GM12878 (cell line): ENCODE measurements around the gene NT5C1A.

Experiments
- CBFB ChIP-seq: IDR thresholded peaks from 2 replicates; pipeline ENCODE4 v1.6.1; 2016; ENCODE audit warnings: antibody characterized with exemption, low read depth
- EZH2 ChIP-seq: IDR thresholded peaks from 2 replicates; pipeline ENCODE4 v1.6.1; 2012; ENCODE audit warnings: low read depth, mild to moderate bottlenecking, control low read depth, inconsistent platforms, low read length, borderline replicate concordance; ENCODE audit not compliant: control insufficient read depth
- KDM1A ChIP-seq: fragments of 200-600 bp; sonication (generic); IDR thresholded peaks from 2 replicates; pipeline ENCODE4 v1.6.1; 2016; ENCODE audit warnings: borderline replicate concordance
- POLR2A ChIP-seq: IDR thresholded peaks from 2 replicates; pipeline ENCODE4 v1.6.1; 2011; ENCODE audit warnings: low read depth, mild to moderate bottlenecking, low read length
- RAD21 ChIP-seq: IDR thresholded peaks from 2 replicates; pipeline ENCODE4 v1.6.1; 2011; ENCODE audit warnings: mild to moderate bottlenecking, low read depth, low read length, moderate library complexity; ENCODE audit not compliant: insufficient read depth
- RFX5 ChIP-seq: IDR thresholded peaks from 2 replicates; pipeline ENCODE4 v1.6.1; 2011; ENCODE audit warnings: low read depth, low read length, improper control_type of control experiment
- SPI1 ChIP-seq: IDR thresholded peaks from 2 replicates; pipeline ENCODE4 v1.6.1; 2011; ENCODE audit warnings: low read depth, mild to moderate bottlenecking, low read length, moderate library complexity, borderline replicate concordance; ENCODE audit not compliant: insufficient read depth
- TAF1 ChIP-seq: IDR thresholded peaks from 2 replicates; pipeline ENCODE4 v1.6.1; 2011; ENCODE audit warnings: mild to moderate bottlenecking, low read depth, low read length, borderline replicate concordance
- TBL1XR1 ChIP-seq: IDR thresholded peaks from 2 replicates; pipeline ENCODE4 v1.6.1; 2012; ENCODE audit warnings: low read depth, low read length, improper control_type of control experiment
- ZNF24 ChIP-seq: fragments of 450-650 bp; IDR thresholded peaks from 2 replicates; pipeline ENCODE4 v1.6.1; 2017; ENCODE audit warnings: antibody characterized with exemption, mild to moderate bottlenecking
- ZNF274 ChIP-seq: IDR thresholded peaks from one replicate; pipeline ENCODE4 v1.8.0; 2011; ENCODE audit not compliant: insufficient read length, insufficient read depth
- TF ChIP-seq, protein P1 (sequence below): IDR thresholded peaks from 2 replicates; pipeline ENCODE4 v1.6.1; 2011; ENCODE audit warnings: borderline replicate concordance, low read depth, mild to moderate bottlenecking, moderate library complexity, mixed read lengths, low read length; ENCODE audit not compliant: insufficient read depth; ENCODE audit errors: extremely low read length
- TF ChIP-seq, protein P2 (sequence below): IDR thresholded peaks from 2 replicates; pipeline ENCODE4 v1.6.1; 2011; ENCODE audit warnings: low read depth, mild to moderate bottlenecking, low read length, moderate library complexity, borderline replicate concordance; ENCODE audit errors: extremely low read depth
- TF ChIP-seq, protein P3 (sequence below), 3 experiments: IDR thresholded peaks in 2 of 3; conservative IDR thresholded peaks in 1 of 3; 2 replicates each; pipeline ENCODE4 v1.5.1; 2011; ENCODE audit warnings: low read depth in 3 of 3, low read length in 3 of 3, mild to moderate bottlenecking in 3 of 3, control low read depth in 2 of 3, moderate library complexity in 2 of 3, inconsistent platforms in 1 of 3, mixed read lengths in 1 of 3; ENCODE audit not compliant: control insufficient read depth in 2 of 3, insufficient read depth in 1 of 3; ENCODE audit errors: extremely low read depth in 1 of 3

DNA sequence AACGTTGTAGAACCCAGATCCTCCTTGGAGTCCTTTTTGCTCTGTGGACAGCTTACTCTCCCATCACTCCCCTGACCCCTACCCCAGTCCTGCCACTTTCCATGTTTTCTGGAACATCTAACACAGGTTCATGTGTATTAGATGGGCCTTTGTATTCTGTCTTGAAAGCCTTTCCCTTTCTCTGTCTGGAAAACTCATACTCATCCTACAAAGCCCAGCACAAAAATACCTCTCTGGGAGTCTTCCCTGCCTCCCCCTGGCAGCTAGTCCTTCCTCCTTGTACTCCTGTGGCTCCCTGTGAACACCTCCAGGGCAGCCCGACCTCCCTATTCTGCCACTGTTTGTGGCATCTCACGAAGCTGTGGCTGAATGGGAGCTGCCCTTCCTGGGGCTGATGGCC lies 24.7 kb downstream of the NT5C1A start:
- TF ChIP-seq KDM1A, result no peak
- no peak for TF ChIP-seq TAF1
- TF ChIP-seq, protein P1, sequence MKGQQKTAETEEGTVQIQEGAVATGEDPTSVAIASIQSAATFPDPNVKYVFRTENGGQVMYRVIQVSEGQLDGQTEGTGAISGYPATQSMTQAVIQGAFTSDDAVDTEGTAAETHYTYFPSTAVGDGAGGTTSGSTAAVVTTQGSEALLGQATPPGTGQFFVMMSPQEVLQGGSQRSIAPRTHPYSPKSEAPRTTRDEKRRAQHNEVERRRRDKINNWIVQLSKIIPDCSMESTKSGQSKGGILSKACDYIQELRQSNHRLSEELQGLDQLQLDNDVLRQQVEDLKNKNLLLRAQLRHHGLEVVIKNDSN, result no peak
- TF ChIP-seq CBFB, result no peak
- no peak for TF ChIP-seq ZNF24
- TF ChIP-seq SPI1, result no peak
- no peak for TF ChIP-seq ZNF274
- TF ChIP-seq RFX5, result no peak
- TF ChIP-seq, protein P2, sequence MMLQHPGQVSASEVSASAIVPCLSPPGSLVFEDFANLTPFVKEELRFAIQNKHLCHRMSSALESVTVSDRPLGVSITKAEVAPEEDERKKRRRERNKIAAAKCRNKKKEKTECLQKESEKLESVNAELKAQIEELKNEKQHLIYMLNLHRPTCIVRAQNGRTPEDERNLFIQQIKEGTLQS, result no peak
- TF ChIP-seq, protein P3, sequence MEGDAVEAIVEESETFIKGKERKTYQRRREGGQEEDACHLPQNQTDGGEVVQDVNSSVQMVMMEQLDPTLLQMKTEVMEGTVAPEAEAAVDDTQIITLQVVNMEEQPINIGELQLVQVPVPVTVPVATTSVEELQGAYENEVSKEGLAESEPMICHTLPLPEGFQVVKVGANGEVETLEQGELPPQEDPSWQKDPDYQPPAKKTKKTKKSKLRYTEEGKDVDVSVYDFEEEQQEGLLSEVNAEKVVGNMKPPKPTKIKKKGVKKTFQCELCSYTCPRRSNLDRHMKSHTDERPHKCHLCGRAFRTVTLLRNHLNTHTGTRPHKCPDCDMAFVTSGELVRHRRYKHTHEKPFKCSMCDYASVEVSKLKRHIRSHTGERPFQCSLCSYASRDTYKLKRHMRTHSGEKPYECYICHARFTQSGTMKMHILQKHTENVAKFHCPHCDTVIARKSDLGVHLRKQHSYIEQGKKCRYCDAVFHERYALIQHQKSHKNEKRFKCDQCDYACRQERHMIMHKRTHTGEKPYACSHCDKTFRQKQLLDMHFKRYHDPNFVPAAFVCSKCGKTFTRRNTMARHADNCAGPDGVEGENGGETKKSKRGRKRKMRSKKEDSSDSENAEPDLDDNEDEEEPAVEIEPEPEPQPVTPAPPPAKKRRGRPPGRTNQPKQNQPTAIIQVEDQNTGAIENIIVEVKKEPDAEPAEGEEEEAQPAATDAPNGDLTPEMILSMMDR (IDR thresholded peaks at IDR 0.05 in 2 of 3, conservative IDR thresholded peaks at IDR 0.05 in 1 of 3; ENCODE audit: control insufficient read depth in 2 of 3, extremely low read depth in 1 of 3, insufficient read depth in 1 of 3, low read depth in 3 of 3, low read length in 3 of 3), result no peak
- no peak for TF ChIP-seq TBL1XR1
- TF ChIP-seq RAD21, result no peak
- TF ChIP-seq POLR2A, result no peak
- TF ChIP-seq EZH2, result no peak
